Ascending aorta (tissue), 2 donors: ENCODE results near the gene KRT2. TPM values are rescaled to one million over a fixed set of nuclear protein-coding genes. Genes with fewer than 3 reads are reported as not detected.

Experiments used
- DNase-seq, 2 donors: peaks; one replicate each; pipeline ENCODE4 v3.0.0-alpha.2; 2019; ENCODE audit warnings: low spot score in 2 of 2
- H3K27ac ChIP-seq, 2 donors: fragments of 200-600 bp; sonication (generic); one replicate each; pipeline ENCODE4 v1.5.1; 2016 to 2017; ENCODE audit warnings: mild to moderate bottlenecking in 1 of 2
- H3K27me3 ChIP-seq: fragments of 200-600 bp; sonication (generic); one replicate; pipeline ENCODE4 v1.5.1; 2017
- H3K36me3 ChIP-seq, 2 donors: fragments of 200-600 bp; sonication (generic); one replicate each; pipeline ENCODE4 v1.5.1; 2016
- H3K4me1 ChIP-seq, 2 donors: fragments of 200-600 bp; sonication (generic); one replicate each; pipeline ENCODE4 v1.5.1; 2016 to 2017; ENCODE audit warnings: mild to moderate bottlenecking in 1 of 2
- H3K4me3 ChIP-seq, 2 donors: fragments of 200-600 bp; sonication (generic); one replicate each; pipeline ENCODE4 v1.5.1; 2016 to 2017; ENCODE audit warnings: mild to moderate bottlenecking in 1 of 2
- H3K9me3 ChIP-seq, 2 donors: fragments of 200-600 bp; sonication (generic); one replicate each; pipeline ENCODE4 v1.5.1; 2016
- CTCF ChIP-seq, 3 experiments: fragments of 200-600 bp in 2 of 3; fragments of 450-650 bp in 1 of 3; sonication (generic) in 2 of 3; IDR thresholded peaks; one replicate each; pipeline ENCODE4 v1.5.1; 2016 to 2019; ENCODE audit warnings: antibody characterized with exemption in 3 of 3, mild to moderate bottlenecking in 1 of 3, moderate library complexity in 1 of 3
- intact Hi-C: fragments of 100-400 bp; cut with DNase I; formaldehyde crosslinking; loops from one replicate; pipeline ENCODE4 v1.15.1; 2023
- total RNA-seq: library from RNA; depleted of rRNA; stranded (reverse); fragments of >200 nt; gene quantifications from one replicate; pipeline ENCODE4 v1.1.0, GENCODE V29; 2016

KRT2 gene
- total RNA-seq, 1 donor from 2014 or later: not detected

GRCh38 chr12:52655251-52655650, 3.2 kb upstream of the KRT2 start:
- no peak for DNase-seq
- no peaks in the 10 kb centered on the region for H3K36me3 ChIP-seq
- H3K27ac ChIP-seq: no peak overlapping the region
- H3K4me3 ChIP-seq: no peak overlapping the region
- no peaks in the 10 kb centered on the region for H3K9me3 ChIP-seq
- H3K27me3 ChIP-seq: no peaks in the 10 kb centered on the region
- intact Hi-C loops: no loop called here
- no peaks in the 10 kb centered on the region for H3K4me1 ChIP-seq
- TF ChIP-seq CTCF (IDR thresholded peaks at IDR 0.05): no peak

- intact Hi-C loops: no loop called here
- TF ChIP-seq CTCF (IDR thresholded peaks at IDR 0.05): no peak
- Histone ChIP-seq H3K4me3 (no peak overlapping the region), H3K4me1 (no peaks in the 10 kb centered on the region), H3K9me3 (no peaks in the 10 kb centered on the region), H3K36me3 (no peaks in the 10 kb centered on the region), H3K27ac (no peak overlapping the region), H3K27me3 (no peaks in the 10 kb centered on the region)
- DNase-seq: peak in 1 of 2 donors; percentile 19
Measured at GRCh38 chr12:52650520-52651081, 1.4 kb downstream of the KRT2 start.

- H3K27me3 ChIP-seq: no peaks in the 10 kb centered on the region
- H3K4me1 ChIP-seq: no peaks in the 10 kb centered on the region
- no peak for DNase-seq
- H3K4me3 ChIP-seq: no peak overlapping the region
- TF ChIP-seq CTCF (IDR thresholded peaks at IDR 0.05): no peak
- H3K36me3 ChIP-seq: no peaks in the 10 kb centered on the region
- intact Hi-C loops: no loop called here
- no peak overlapping the region for H3K27ac ChIP-seq
- no peaks in the 10 kb centered on the region for H3K9me3 ChIP-seq
Measured at GRCh38 chr12:52649066-52649465, 2.9 kb downstream of the KRT2 start.

GRCh38 chr12:52648012-52648550, 3.9 kb downstream of the KRT2 start:
- intact Hi-C loops: no loop called here
- no peaks in the 10 kb centered on the region for H3K4me1 ChIP-seq
- H3K27me3 ChIP-seq: no peaks in the 10 kb centered on the region
- H3K36me3 ChIP-seq: no peaks in the 10 kb centered on the region
- TF ChIP-seq CTCF (IDR thresholded peaks at IDR 0.05): no peak
- no peak overlapping the region for H3K27ac ChIP-seq
- no peak for DNase-seq
- no peak overlapping the region for H3K4me3 ChIP-seq
- H3K9me3 ChIP-seq: no peaks in the 10 kb centered on the region

- intact Hi-C loops: no loop called here
- H3K36me3 ChIP-seq: no peaks in the 10 kb centered on the region
- no peak overlapping the region for H3K4me3 ChIP-seq
- DNase-seq: no peak
- no peak overlapping the region for H3K27ac ChIP-seq
- H3K9me3 ChIP-seq: no peaks in the 10 kb centered on the region
- no peaks in the 10 kb centered on the region for H3K27me3 ChIP-seq
- TF ChIP-seq CTCF (IDR thresholded peaks at IDR 0.05): no peak
- no peaks in the 10 kb centered on the region for H3K4me1 ChIP-seq
Measured at GRCh38 chr12:52647601-52648000, 4.4 kb downstream of the KRT2 start.

GRCh38 chr12:52646613-52647012, 5.4 kb downstream of the KRT2 start:
- no peaks in the 10 kb centered on the region for H3K27me3 ChIP-seq
- no peak for DNase-seq
- H3K27ac ChIP-seq: no peak overlapping the region
- H3K4me1 ChIP-seq: no peaks in the 10 kb centered on the region
- H3K36me3 ChIP-seq: no peaks in the 10 kb centered on the region
- intact Hi-C loops: no loop called here
- H3K4me3 ChIP-seq: no peak overlapping the region
- H3K9me3 ChIP-seq: no peaks in the 10 kb centered on the region
- no peak for TF ChIP-seq CTCF (IDR thresholded peaks at IDR 0.05)
